ENCODE measurements around the gene GLIS1. TPM values are rescaled to one million over a fixed set of nuclear protein-coding genes. Genes with fewer than 3 reads are reported as not detected.

GLIS1 gene
- total RNA-seq, 1 donor from 2014 or later, result not detected

GRCh38 chr1:53703174-53703573 is 35.8 kb downstream of the GLIS1 start:
- H3K4me3 ChIP-seq, result no peak overlapping the region
- intact Hi-C loops (cut with DNase I), result no loop called here

GRCh38 chr1:53702341-53702740 is 36.6 kb downstream of the GLIS1 start:
- H3K4me1 ChIP-seq, result no peaks in the 10 kb centered on the region
- intact Hi-C loops (cut with DNase I), result no loop called here
- no peaks in the 10 kb centered on the region for H3K36me3 ChIP-seq
- no peak for DNase-seq (ENCODE audit: low spot score in 2 of 2)
- H3K27ac ChIP-seq, result no peak overlapping the region
- no peaks in the 10 kb centered on the region for H3K27me3 ChIP-seq
- no peak overlapping the region for H3K4me3 ChIP-seq
- no peak for TF ChIP-seq CTCF (IDR thresholded peaks at IDR 0.05)
- no peaks in the 10 kb centered on the region for H3K9me3 ChIP-seq

More at GRCh38 chr1:53703174-53703573, 35.8 kb downstream of the GLIS1 start:
- H3K27me3 ChIP-seq, result no peaks in the 10 kb centered on the region
- H3K9me3 ChIP-seq, result no peaks in the 10 kb centered on the region
- no peaks in the 10 kb centered on the region for H3K4me1 ChIP-seq
- no peak for TF ChIP-seq CTCF (IDR thresholded peaks at IDR 0.05)
- DNase-seq (ENCODE audit: low spot score in 2 of 2), result no peak
- H3K36me3 ChIP-seq, result no peaks in the 10 kb centered on the region
- H3K27ac ChIP-seq, result no peak overlapping the region

GRCh38 chr1:53700776-53701175 is 38.2 kb downstream of the GLIS1 start:
- intact Hi-C loops (cut with DNase I), result no loop called here
- no peaks in the 10 kb centered on the region for H3K36me3 ChIP-seq
- DNase-seq (ENCODE audit: low spot score in 2 of 2), result no peak

GRCh38 chr1:53699981-53700380 is 39.0 kb downstream of the GLIS1 start:
- no peak for DNase-seq (ENCODE audit: low spot score in 2 of 2)
- Histone ChIP-seq H3K4me3 (no peak overlapping the region), H3K27me3 (no peaks in the 10 kb centered on the region), H3K4me1 (no peaks in the 10 kb centered on the region), H3K27ac (no peak overlapping the region), H3K36me3 (no peaks in the 10 kb centered on the region), H3K9me3 (no peaks in the 10 kb centered on the region)
- intact Hi-C loops (cut with DNase I), result no loop called here
- no peak for TF ChIP-seq CTCF (IDR thresholded peaks at IDR 0.05)

More at GRCh38 chr1:53700776-53701175, 38.2 kb downstream of the GLIS1 start:
- Histone ChIP-seq H3K4me1 (no peaks in the 10 kb centered on the region), H3K27ac (no peak overlapping the region), H3K27me3 (no peaks in the 10 kb centered on the region), H3K4me3 (no peak overlapping the region), H3K9me3 (no peaks in the 10 kb centered on the region)
- TF ChIP-seq CTCF (IDR thresholded peaks at IDR 0.05), result no peak

GRCh38 chr1:53698384-53698980 is 40.5 kb downstream of the GLIS1 start:
- Histone ChIP-seq H3K4me1 (no peaks in the 10 kb centered on the region), H3K27ac (no peak overlapping the region), H3K27me3 (no peaks in the 10 kb centered on the region), H3K9me3 (no peaks in the 10 kb centered on the region), H3K36me3 (no peaks in the 10 kb centered on the region), H3K4me3 (no peak overlapping the region)
- intact Hi-C loops (cut with DNase I), result no loop called here
- DNase-seq (ENCODE audit: low spot score in 2 of 2), result no peak
- TF ChIP-seq CTCF (IDR thresholded peaks at IDR 0.05), result no peak
